Measurements from ENCODE around the gene PSMD5. TPM values are rescaled to one million over a fixed set of nuclear protein-coding genes. Genes with fewer than 3 reads are reported as not detected.

The PSMD5 gene
- total RNA-seq, 1 experiment from 2014 or later: 68.1 TPM

DNA sequence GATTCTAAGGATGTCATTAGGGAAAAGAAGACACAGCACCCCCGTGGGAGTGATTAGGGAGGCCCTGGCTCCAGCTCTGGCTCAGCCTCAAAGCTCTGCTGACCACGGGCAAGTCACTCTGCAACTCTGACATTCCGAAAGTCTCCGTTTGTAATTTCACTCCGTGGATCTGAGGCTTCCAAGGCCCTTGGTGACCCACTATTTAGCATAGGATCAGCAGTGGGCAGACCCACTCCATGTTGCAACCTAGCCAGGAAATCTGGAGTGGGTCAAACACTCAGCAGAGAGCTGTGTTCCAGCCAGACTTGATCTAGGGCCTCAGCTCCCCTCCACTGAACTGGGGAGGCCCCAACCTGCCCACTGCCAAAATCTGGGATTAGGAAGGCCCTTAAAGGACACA, 22.5 kb upstream of the PSMD5 start:
- CTCF ChIA-PET: no interaction called here

GRCh38 chr9:120864719-120865118, 22.0 kb upstream of the PSMD5 start:
- Mint-ChIP-seq H3K4me1 (ENCODE audit: low read depth, unreplicated experiment) (peaks cover 18% of the 10 kb centered on the region), H3K4me3 (ENCODE audit: unreplicated experiment) (no peak overlapping the region), H3K27me3 (ENCODE audit: insufficient read depth, unreplicated experiment) (no peaks in the 10 kb centered on the region), H3K36me3 (ENCODE audit: insufficient read depth, unreplicated experiment) (peaks cover 22% of the 10 kb centered on the region), H3K27ac (ENCODE audit: unreplicated experiment) (no peak overlapping the region), H3K9me3 (ENCODE audit: unreplicated experiment) (no peaks in the 10 kb centered on the region)
- DNase-seq: no peak
- H3K36me3 ChIP-seq (ENCODE audit: control insufficient read depth, insufficient read depth, low read length): no peaks in the 10 kb centered on the region; the same call in none of the 2 replicates
- CTCF ChIA-PET: no interaction called here
- peaks cover 5% of the 10 kb centered on the region for H3K4me1 ChIP-seq
- H3K27me3 ChIP-seq (replicated peaks; ENCODE audit: control insufficient read depth, insufficient read depth, low read length): no peaks in the 10 kb centered on the region
- H3K9me3 ChIP-seq: no peaks in the 10 kb centered on the region
- POLR2A ChIA-PET: no interaction called here
- intact Hi-C loops (cut with micrococcal nuclease; ENCODE audit: unreplicated experiment): no loop called here
- H3K4me3 ChIP-seq (ENCODE audit: low read depth, low read length): no peak overlapping the region
- no TSS peak for BruUV-seq (replicated peaks)
- TF ChIP-seq CTCF (IDR thresholded peaks at IDR 0.05; ENCODE audit: insufficient read depth in 1 of 2, low read depth in 1 of 2, low read length in 1 of 2, severe bottlenecking in 1 of 2, unreplicated experiment in 1 of 2): no peak

More for the DNA sequence above, 22.5 kb upstream of the PSMD5 start:
- Mint-ChIP-seq H3K9me3 (ENCODE audit: unreplicated experiment) (no peaks in the 10 kb centered on the region), H3K27me3 (ENCODE audit: insufficient read depth, unreplicated experiment) (no peaks in the 10 kb centered on the region), H3K4me3 (ENCODE audit: unreplicated experiment) (no peak overlapping the region), H3K27ac (ENCODE audit: unreplicated experiment) (no peak overlapping the region), H3K4me1 (ENCODE audit: low read depth, unreplicated experiment) (peaks cover 14% of the 10 kb centered on the region), H3K36me3 (ENCODE audit: insufficient read depth, unreplicated experiment) (peaks cover 18% of the 10 kb centered on the region)
- TF ChIP-seq CTCF (IDR thresholded peaks at IDR 0.05; ENCODE audit: insufficient read depth in 1 of 2, low read depth in 1 of 2, low read length in 1 of 2, severe bottlenecking in 1 of 2, unreplicated experiment in 1 of 2): no peak
- Histone ChIP-seq H3K9me3 (no peaks in the 10 kb centered on the region), H3K36me3 (ENCODE audit: control insufficient read depth, insufficient read depth, low read length) (peaks cover under 1% of the 10 kb centered on the region), H3K4me3 (ENCODE audit: low read depth, low read length) (no peak overlapping the region), H3K27me3 (replicated peaks; ENCODE audit: control insufficient read depth, insufficient read depth, low read length) (no peaks in the 10 kb centered on the region), H3K4me1 (peaks cover 5% of the 10 kb centered on the region)
- BruUV-seq (replicated peaks): no TSS peak
- POLR2A ChIA-PET: no interaction called here
- DNase-seq: no peak
- intact Hi-C loops (cut with micrococcal nuclease; ENCODE audit: unreplicated experiment): no loop called here

GRCh38 chr9:120863833-120864232, 21.1 kb upstream of the PSMD5 start:
- H3K27ac Mint-ChIP-seq (ENCODE audit: unreplicated experiment): no peak overlapping the region
- H3K36me3 Mint-ChIP-seq (ENCODE audit: insufficient read depth, unreplicated experiment): peaks cover 16% of the 10 kb centered on the region
- H3K4me3 Mint-ChIP-seq (ENCODE audit: unreplicated experiment): no peak overlapping the region
- intact Hi-C loops (cut with micrococcal nuclease; ENCODE audit: unreplicated experiment): no loop called here
- POLR2A ChIA-PET: no interaction called here
- H3K9me3 ChIP-seq: no peaks in the 10 kb centered on the region
- H3K27me3 Mint-ChIP-seq (ENCODE audit: insufficient read depth, unreplicated experiment): no peaks in the 10 kb centered on the region
- H3K27me3 ChIP-seq (replicated peaks; ENCODE audit: control insufficient read depth, insufficient read depth, low read length): no peaks in the 10 kb centered on the region
- H3K4me1 ChIP-seq: peaks cover 5% of the 10 kb centered on the region
- H3K36me3 ChIP-seq (ENCODE audit: control insufficient read depth, insufficient read depth, low read length): no peaks in the 10 kb centered on the region; the same call in none of the 2 replicates
- no TSS peak for BruUV-seq (replicated peaks)
- H3K4me3 ChIP-seq (ENCODE audit: low read depth, low read length): no peak overlapping the region
- no peaks in the 10 kb centered on the region for H3K9me3 Mint-ChIP-seq (ENCODE audit: unreplicated experiment)
- peaks cover 20% of the 10 kb centered on the region for H3K4me1 Mint-ChIP-seq (ENCODE audit: low read depth, unreplicated experiment)
- no peak for TF ChIP-seq CTCF (IDR thresholded peaks at IDR 0.05; ENCODE audit: insufficient read depth in 1 of 2, low read depth in 1 of 2, low read length in 1 of 2, severe bottlenecking in 1 of 2, unreplicated experiment in 1 of 2)
- DNase-seq: no peak
- CTCF ChIA-PET: no interaction called here
